ENCODE data around the gene SP140. TPM values are rescaled to one million over a fixed set of nuclear protein-coding genes. Genes with fewer than 3 reads are reported as not detected.
"Not testable (repeated sequence)": the region's sequence is repeated elsewhere in the genome, so short reads cannot be mapped to it uniquely, and the experiment has no call there.

SP140 gene
- total RNA-seq, 1 donor from 2014 or later = 0.69 TPM

GRCh38 chr2:230254152-230254881, 28.8 kb downstream of the SP140 start:
- Mint-ChIP-seq H3K4me1 (ENCODE audit: low read depth) (no peaks in the 10 kb centered on the region), H3K9me3 (ENCODE audit: low read depth) (no peaks in the 10 kb centered on the region), H3K36me3 (ENCODE audit: insufficient read depth) (no peaks in the 10 kb centered on the region), H3K27me3 (no peaks in the 10 kb centered on the region), H3K27ac (no peak overlapping the region), H3K4me3 (ENCODE audit: low read depth) (no peak overlapping the region)
- DNase-seq (ENCODE audit: low spot score, unreplicated experiment) = no peak
- no peak for TF ChIP-seq CTCF (IDR thresholded peaks at IDR 0.05; ENCODE audit: unreplicated experiment)

GRCh38 chr2:230256733-230257332, 31.3 kb downstream of the SP140 start:
- TF ChIP-seq CTCF (IDR thresholded peaks at IDR 0.05; ENCODE audit: unreplicated experiment) = no peak
- Mint-ChIP-seq H3K4me1 (ENCODE audit: low read depth) (no peaks in the 10 kb centered on the region), H3K27ac (no peak overlapping the region), H3K9me3 (ENCODE audit: low read depth) (peaks cover 19% of the 10 kb centered on the region), H3K4me3 (ENCODE audit: low read depth) (no peak overlapping the region), H3K36me3 (ENCODE audit: insufficient read depth) (no peaks in the 10 kb centered on the region), H3K27me3 (no peaks in the 10 kb centered on the region)
- DNase-seq (ENCODE audit: low spot score, unreplicated experiment) = no peak

- H3K9me3 Mint-ChIP-seq (ENCODE audit: low read depth) = peaks cover 28% of the 10 kb centered on the region
- H3K4me3 Mint-ChIP-seq (ENCODE audit: low read depth) = no peak overlapping the region
- H3K4me1 Mint-ChIP-seq (ENCODE audit: low read depth) = no peaks in the 10 kb centered on the region
- H3K36me3 Mint-ChIP-seq (ENCODE audit: insufficient read depth) = no peaks in the 10 kb centered on the region
- no peaks in the 10 kb centered on the region for H3K27me3 Mint-ChIP-seq
- DNase-seq (ENCODE audit: low spot score, unreplicated experiment) = no peak
- TF ChIP-seq CTCF (IDR thresholded peaks at IDR 0.05; ENCODE audit: unreplicated experiment) = no peak
- no peak overlapping the region for H3K27ac Mint-ChIP-seq
Observed at GRCh38 chr2:230258483-230258882, 32.9 kb downstream of the SP140 start.

- peaks cover 28% of the 10 kb centered on the region for H3K9me3 Mint-ChIP-seq (ENCODE audit: low read depth)
- no peak overlapping the region for H3K27ac Mint-ChIP-seq
- no peaks in the 10 kb centered on the region for H3K4me1 Mint-ChIP-seq (ENCODE audit: low read depth)
- H3K4me3 Mint-ChIP-seq (ENCODE audit: low read depth) = no peak overlapping the region
- DNase-seq (ENCODE audit: low spot score, unreplicated experiment) = no peak
- no peak for TF ChIP-seq CTCF (IDR thresholded peaks at IDR 0.05; ENCODE audit: unreplicated experiment)
- H3K27me3 Mint-ChIP-seq = no peaks in the 10 kb centered on the region
- H3K36me3 Mint-ChIP-seq (ENCODE audit: insufficient read depth) = no peaks in the 10 kb centered on the region
Observed at GRCh38 chr2:230262246-230262645, 36.7 kb downstream of the SP140 start.

GRCh38 chr2:230264945-230265344, 39.4 kb downstream of the SP140 start:
- not testable (repeated sequence) for H3K4me3 Mint-ChIP-seq (ENCODE audit: low read depth); H3K27ac Mint-ChIP-seq; DNase-seq (ENCODE audit: low spot score, unreplicated experiment); H3K27me3 Mint-ChIP-seq; H3K36me3 Mint-ChIP-seq (ENCODE audit: insufficient read depth); H3K4me1 Mint-ChIP-seq (ENCODE audit: low read depth)
- peaks cover 25% of the 10 kb centered on the region for H3K9me3 Mint-ChIP-seq (ENCODE audit: low read depth)

- DNase-seq (ENCODE audit: low spot score, unreplicated experiment) = no peak
- no peaks in the 10 kb centered on the region for H3K4me1 Mint-ChIP-seq (ENCODE audit: low read depth)
- H3K36me3 Mint-ChIP-seq (ENCODE audit: insufficient read depth) = no peaks in the 10 kb centered on the region
- no peak for TF ChIP-seq CTCF (IDR thresholded peaks at IDR 0.05; ENCODE audit: unreplicated experiment)
- no peak overlapping the region for H3K27ac Mint-ChIP-seq
- H3K9me3 Mint-ChIP-seq (ENCODE audit: low read depth) = peaks cover 14% of the 10 kb centered on the region
- H3K4me3 Mint-ChIP-seq (ENCODE audit: low read depth) = no peak overlapping the region
- H3K27me3 Mint-ChIP-seq = no peaks in the 10 kb centered on the region
Observed at GRCh38 chr2:230266638-230267037, 41.1 kb downstream of the SP140 start.

Data from progenitor cell of endocrine pancreas (in vitro differentiated cells).